NCI-H526 (cell line): ENCODE results near the gene CLDN22.

Experiments used
- DNase-seq, 2 experiments: peaks; one replicate each; lab custom pipeline; 2025; lab: John Stamatoyannopoulos, UW

The CLDN22 gene

GRCh38 chr4:183320211-183321059 lies at the start of gene CLDN22:
Gene CLDN22 (minus strand): TSS chr4:183320276. CDS start chr4:183320218, 58 bp downstream.
- DNase-seq, result no peak

- no peak for DNase-seq
Measured at GRCh38 chr4:183369073-183369472, 49.0 kb upstream of the CLDN22 start.

- no peak for DNase-seq
Measured at GRCh38 chr4:183366206-183366835, 46.2 kb upstream of the CLDN22 start.

- no peak for DNase-seq
Measured at GRCh38 chr4:183364025-183364424, 43.9 kb upstream of the CLDN22 start.

GRCh38 chr4:183362916-183363542 lies 43.0 kb upstream of the CLDN22 start:
- no peak for DNase-seq

- DNase-seq, result no peak
Measured at GRCh38 chr4:183362036-183362435, 42.0 kb upstream of the CLDN22 start.

GRCh38 chr4:183360161-183360919 lies 40.3 kb upstream of the CLDN22 start:
- no peak for DNase-seq

GRCh38 chr4:183358215-183358755 lies 38.2 kb upstream of the CLDN22 start:
- no peak for DNase-seq

- peak in 1 of 2 experiments; percentile 16 for DNase-seq
Measured at GRCh38 chr4:183356931-183357675, 37.0 kb upstream of the CLDN22 start.

- no peak for DNase-seq
Measured at GRCh38 chr4:183356173-183356830, 36.2 kb upstream of the CLDN22 start.

GRCh38 chr4:183355405-183355804 lies 35.3 kb upstream of the CLDN22 start:
- peak; percentile 9 to 23 for DNase-seq

GRCh38 chr4:183354219-183354618 lies 34.1 kb upstream of the CLDN22 start:
- DNase-seq, result peak; percentile 69 to 74

- no peak for DNase-seq
Measured at GRCh38 chr4:183353557-183353956, 33.5 kb upstream of the CLDN22 start.

- no peak for DNase-seq
Measured at GRCh38 chr4:183352546-183352945, 32.5 kb upstream of the CLDN22 start.

GRCh38 chr4:183350317-183351071 lies 30.4 kb upstream of the CLDN22 start:
- DNase-seq, result no peak

GRCh38 chr4:183349673-183350072 lies 29.6 kb upstream of the CLDN22 start:
- no peak for DNase-seq

GRCh38 chr4:183348706-183349659 lies 28.9 kb upstream of the CLDN22 start:
- no peak for DNase-seq

GRCh38 chr4:183348136-183348535 lies 28.1 kb upstream of the CLDN22 start:
- DNase-seq, result no peak

GRCh38 chr4:183347566-183347965 lies 27.5 kb upstream of the CLDN22 start:
- DNase-seq, result no peak
